AG09309 (cell line): ENCODE data around the gene BPGM.

ENCODE experiments used
- DNase-seq: peaks from one replicate; pipeline ENCODE4 v3.0.0-alpha.2; 2010; ENCODE audit warnings: low read depth
- H3K4me3 ChIP-seq: 2 replicates; pipeline ENCODE4 v1.5.1; 2011; ENCODE audit warnings: mild to moderate bottlenecking, low read depth, low read length, moderate library complexity; ENCODE audit not compliant: control insufficient read depth
- CTCF ChIP-seq: IDR thresholded peaks from 2 replicates; pipeline ENCODE4 v1.5.1; 2011; ENCODE audit warnings: mild to moderate bottlenecking, low read depth, low read length, inconsistent platforms; ENCODE audit not compliant: insufficient read depth, control insufficient read depth; ENCODE audit errors: missing control alignments

Gene BPGM

GRCh38 chr7:134623193-134623592 is 23.5 kb upstream of the BPGM start:
- no peak for DNase-seq
- H3K4me3 ChIP-seq = no peak overlapping the region
- no peak for TF ChIP-seq CTCF

GRCh38 chr7:134625550-134625949 is 21.1 kb upstream of the BPGM start:
- DNase-seq = no peak
- no peak for TF ChIP-seq CTCF
- H3K4me3 ChIP-seq = no peak overlapping the region

- TF ChIP-seq CTCF = no peak
These were observed 19.4 kb upstream of the BPGM start for GRCh38 chr7:134627109-134627774.

GRCh38 chr7:134627775-134628153 is 18.9 kb upstream of the BPGM start:
- DNase-seq = no peak
- TF ChIP-seq CTCF = no peak

More at GRCh38 chr7:134627109-134627774, 19.4 kb upstream of the BPGM start:
- no peak overlapping the region for H3K4me3 ChIP-seq
- no peak for DNase-seq

GRCh38 chr7:134629445-134629844 is 17.2 kb upstream of the BPGM start:
- no peak overlapping the region for H3K4me3 ChIP-seq
- TF ChIP-seq CTCF = no peak
- no peak for DNase-seq

More at GRCh38 chr7:134627775-134628153, 18.9 kb upstream of the BPGM start:
- H3K4me3 ChIP-seq = no peak overlapping the region

- TF ChIP-seq CTCF = no peak
- H3K4me3 ChIP-seq = no peak overlapping the region
- DNase-seq = no peak
These were observed 16.4 kb upstream of the BPGM start for GRCh38 chr7:134630237-134630636.

- H3K4me3 ChIP-seq = no peak overlapping the region
- DNase-seq = no peak
- no peak for TF ChIP-seq CTCF
These were observed 15.8 kb upstream of the BPGM start for GRCh38 chr7:134630893-134631292.
